ENCODE measurements around the gene SYT13. TPM values are rescaled to one million over a fixed set of nuclear protein-coding genes. Genes with fewer than 3 reads are reported as not detected.
A peak's percentile ranks its signal among the peaks of the same experiment; 100 is the strongest.

Gene SYT13
- total and polyA plus RNA-seq, 12 donors = 0.51 to 7.7 (median 2.3) TPM

GRCh38 chr11:45270946-45271716 is 15.0 kb downstream of the SYT13 start:
- Histone ChIP-seq H3K4me1 (peaks cover 0 to 3% (median 0%) of the 10 kb centered on the region in 9 donors), H3K9me3 (no peaks in the 10 kb centered on the region), H3K27ac (no peak overlapping the region), H3K27me3 (peaks cover 0 to 55% (median 14%) of the 10 kb centered on the region in 7 donors), H3K36me3 (no peaks in the 10 kb centered on the region), H3K4me3 (no peak overlapping the region)
- intact Hi-C loops (cut with DNase I) = loop anchor here in 1 of 10 donors (10.0 kb wide), 1 partner anchor 56 kb away; no protein-coding TSS in a partner anchor
- no peak for ATAC-seq
- TF ChIP-seq CTCF (IDR thresholded peaks at IDR 0.05) = no peak
- 68 to 80% methylated on average over 4 of the region's 4 CpGs for WGBS, 2 donors
- DNase-seq = no peak

GRCh38 chr11:45269678-45270077 is 16.5 kb downstream of the SYT13 start:
- peaks cover 0 to 3% (median 0%) of the 10 kb centered on the region in 9 donors for H3K4me1 ChIP-seq
- no peak overlapping the region for H3K27ac ChIP-seq
- intact Hi-C loops (cut with DNase I) = loop anchor here in 1 of 10 donors (10.0 kb wide), 1 partner anchor 55 kb away; no protein-coding TSS in a partner anchor
- TF ChIP-seq CTCF (IDR thresholded peaks at IDR 0.05) = no peak
- peaks cover 0 to 48% (median 16%) of the 10 kb centered on the region in 7 donors for H3K27me3 ChIP-seq
- H3K4me3 ChIP-seq = no peak overlapping the region
- no peaks in the 10 kb centered on the region for H3K9me3 ChIP-seq
- DNase-seq (no peak), ATAC-seq (no peak)
- H3K36me3 ChIP-seq = no peaks in the 10 kb centered on the region

- Histone ChIP-seq H3K4me1 (peaks cover 0 to 3% (median 0%) of the 10 kb centered on the region in 9 donors), H3K27ac (no peak overlapping the region), H3K4me3 (no peak overlapping the region), H3K36me3 (no peaks in the 10 kb centered on the region), H3K27me3 (peaks cover 0 to 51% (median 25%) of the 10 kb centered on the region in 7 donors), H3K9me3 (no peaks in the 10 kb centered on the region)
- TF ChIP-seq CTCF (IDR thresholded peaks at IDR 0.05) = no peak
- 56 to 64% methylated on average over 13 of the region's 13 CpGs for WGBS, 2 donors
- intact Hi-C loops (cut with DNase I) = no loop called here
- peak in 4 of 8 donors; percentile 42 to 69 (median 52) for ATAC-seq
- no peak for DNase-seq
Observed at GRCh38 chr11:45267652-45268299, 18.4 kb downstream of the SYT13 start.

- H3K27ac ChIP-seq = no peak overlapping the region
- H3K36me3 ChIP-seq = no peaks in the 10 kb centered on the region
- no peaks in the 10 kb centered on the region for H3K9me3 ChIP-seq
- TF ChIP-seq CTCF (IDR thresholded peaks at IDR 0.05) = peak in 6 of 9 donors; percentile 17 to 33 (median 28)
- H3K4me3 ChIP-seq = no peak overlapping the region
- H3K27me3 ChIP-seq = peaks cover 0 to 54% (median 29%) of the 10 kb centered on the region in 7 donors
- peaks cover 0 to 3% (median 0%) of the 10 kb centered on the region in 9 donors for H3K4me1 ChIP-seq
- ATAC-seq (no peak), DNase-seq (no peak)
- intact Hi-C loops (cut with DNase I) = no loop called here
- WGBS, 2 donors = 61 to 71% methylated on average over 14 of the region's 14 CpGs
Observed at GRCh38 chr11:45267052-45267451, 19.1 kb downstream of the SYT13 start.
